Esophagus squamous epithelium (tissue), 5 donors: Measurements from ENCODE around the gene CSMD2. TPM values are rescaled to one million over a fixed set of nuclear protein-coding genes. Genes with fewer than 3 reads are reported as not detected.
"Not testable (repeated sequence)": the region's sequence is repeated elsewhere in the genome, so short reads cannot be mapped to it uniquely, and the experiment has no call there.

Source experiments
- DNase-seq: peaks from one replicate; lab custom pipeline; 2025; lab: John Stamatoyannopoulos, UW
- H3K27ac ChIP-seq, 4 donors: fragments of 200-600 bp; sonication (generic); one replicate each; pipeline ENCODE4 v1.5.1; 2016 to 2019; ENCODE audit warnings: mild to moderate bottlenecking in 1 of 4
- H3K27me3 ChIP-seq, 4 donors: fragments of 200-600 bp; sonication (generic); 1 replicate in 3 of 4; 2 replicates in 1 of 4; pipeline versions ENCODE4 v1.5.1 to v1.6.0; 2017 to 2021; ENCODE audit warnings: antibody characterized with exemption in 1 of 4
- H3K36me3 ChIP-seq, 3 donors: fragments of 200-600 bp; sonication (generic); one replicate each; pipeline ENCODE4 v1.5.1; 2016 to 2019
- H3K4me1 ChIP-seq, 3 donors: fragments of 200-600 bp; sonication (generic); one replicate each; pipeline ENCODE4 v1.5.1; 2017 to 2019
- H3K4me3 ChIP-seq, 4 donors: fragments of 200-600 bp; sonication (generic); 1 replicate in 3 of 4; 2 replicates in 1 of 4; pipeline ENCODE4 v1.5.1; 2016 to 2019; ENCODE audit warnings: mild to moderate bottlenecking in 2 of 4, moderate library complexity in 1 of 4
- H3K9me3 ChIP-seq, 3 donors: fragments of 200-600 bp; sonication (generic); one replicate each; pipeline ENCODE4 v1.5.1; 2016 to 2019
- POLR2A ChIP-seq, 4 donors: fragments of 450-650 bp; IDR thresholded peaks; one replicate each; pipeline ENCODE4 v1.6.1; 2017; ENCODE audit warnings: antibody characterized with exemption in 4 of 4, mild to moderate bottlenecking in 4 of 4, moderate library complexity in 3 of 4
- WGBS, 2 donors: methylation state at CpG; one replicate each; pipeline ENCODE4 v1.1.5; 2018; 5-methylcytosine and 5-hydroxymethylcytosine counted together
- intact Hi-C: fragments of 100-400 bp; cut with DNase I; formaldehyde crosslinking; loops from one replicate; pipeline ENCODE4 v1.15.0; 2022
- total RNA-seq, 4 donors: library from RNA; depleted of rRNA; stranded (reverse); fragments of >200 nt; gene quantifications; one replicate each; pipeline ENCODE4 v1.1.0, GENCODE V29; 2016
- TF ChIP-seq, protein P1 (sequence below), 6 experiments: fragments of 450-650 bp in 4 of 6; fragments of 200-600 bp in 2 of 6; sonication (generic) in 2 of 6; IDR thresholded peaks; one replicate each; pipeline ENCODE4 v1.5.1; 2016 to 2019; ENCODE audit warnings: antibody characterized with exemption in 6 of 6, mild to moderate bottlenecking in 4 of 6, moderate library complexity in 4 of 6
- donor health status: DM: yes; HTN: yes; CAD: no.

Gene CSMD2
- total RNA-seq, 4 donors from 2014 or later: under 0.01 to 0.13 TPM; not detected in 2

DNA sequence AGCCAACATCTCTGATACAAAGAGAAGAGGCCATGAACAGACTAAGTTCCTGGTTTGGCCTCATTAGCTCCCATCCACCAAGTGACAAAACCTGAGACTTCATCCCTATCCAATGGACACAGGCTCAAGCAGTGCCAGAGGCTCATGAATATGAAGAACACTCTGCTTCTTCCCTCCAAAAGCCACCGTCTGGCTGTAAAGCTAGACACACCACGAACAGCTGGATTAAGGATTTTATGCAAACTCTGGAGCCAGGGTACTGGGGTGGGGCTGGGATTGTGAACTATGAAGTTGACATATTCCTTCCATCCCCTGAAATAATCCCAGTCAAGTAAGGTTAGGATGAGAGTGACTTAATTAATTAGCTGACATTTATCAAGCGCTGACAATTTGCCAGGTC, 139.4 kb downstream of the CSMD2 start:
- TF ChIP-seq, protein P1, sequence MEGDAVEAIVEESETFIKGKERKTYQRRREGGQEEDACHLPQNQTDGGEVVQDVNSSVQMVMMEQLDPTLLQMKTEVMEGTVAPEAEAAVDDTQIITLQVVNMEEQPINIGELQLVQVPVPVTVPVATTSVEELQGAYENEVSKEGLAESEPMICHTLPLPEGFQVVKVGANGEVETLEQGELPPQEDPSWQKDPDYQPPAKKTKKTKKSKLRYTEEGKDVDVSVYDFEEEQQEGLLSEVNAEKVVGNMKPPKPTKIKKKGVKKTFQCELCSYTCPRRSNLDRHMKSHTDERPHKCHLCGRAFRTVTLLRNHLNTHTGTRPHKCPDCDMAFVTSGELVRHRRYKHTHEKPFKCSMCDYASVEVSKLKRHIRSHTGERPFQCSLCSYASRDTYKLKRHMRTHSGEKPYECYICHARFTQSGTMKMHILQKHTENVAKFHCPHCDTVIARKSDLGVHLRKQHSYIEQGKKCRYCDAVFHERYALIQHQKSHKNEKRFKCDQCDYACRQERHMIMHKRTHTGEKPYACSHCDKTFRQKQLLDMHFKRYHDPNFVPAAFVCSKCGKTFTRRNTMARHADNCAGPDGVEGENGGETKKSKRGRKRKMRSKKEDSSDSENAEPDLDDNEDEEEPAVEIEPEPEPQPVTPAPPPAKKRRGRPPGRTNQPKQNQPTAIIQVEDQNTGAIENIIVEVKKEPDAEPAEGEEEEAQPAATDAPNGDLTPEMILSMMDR (IDR thresholded peaks at IDR 0.05): no peak
- TF ChIP-seq POLR2A (IDR thresholded peaks at IDR 0.05): no peak
- Histone ChIP-seq H3K4me1 (no peaks in the 10 kb centered on the region), H3K36me3 (no peaks in the 10 kb centered on the region), H3K27ac (no peak overlapping the region), H3K4me3 (no peak overlapping the region), H3K27me3 (peaks cover 0 to 71% (median 0%) of the 10 kb centered on the region in 4 donors), H3K9me3 (no peaks in the 10 kb centered on the region)
- WGBS, 2 donors: 58 to 70% methylated on average over 3 of the region's 3 CpGs
- DNase-seq: no peak
- intact Hi-C loops: no loop called here

DNA sequence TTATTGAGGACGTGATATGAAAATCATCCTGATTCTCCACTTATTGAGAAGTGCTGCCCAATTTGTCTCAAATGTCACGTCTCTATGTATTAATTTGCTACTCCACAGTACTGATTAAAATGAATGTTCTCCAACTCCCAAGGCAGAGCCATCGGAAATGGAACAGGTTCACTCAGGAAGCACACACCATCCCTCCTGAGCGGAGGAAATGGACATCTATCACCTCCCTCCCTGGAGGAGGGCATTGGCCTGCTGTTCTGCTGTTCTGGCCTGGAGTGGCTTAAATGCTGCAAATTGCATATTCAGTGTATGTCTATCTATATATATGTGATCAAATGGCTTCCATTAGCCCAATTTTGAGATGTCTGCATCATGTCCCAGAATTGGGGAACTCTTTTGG, 140.5 kb downstream of the CSMD2 start:
- WGBS, 2 donors: 61 to 70% methylated on average over 3 to 4 of the region's 4 CpGs
- intact Hi-C loops: no loop called here
- no peaks in the 10 kb centered on the region for H3K9me3 ChIP-seq
- no peaks in the 10 kb centered on the region for H3K4me1 ChIP-seq
- DNase-seq: no peak
- H3K36me3 ChIP-seq: no peaks in the 10 kb centered on the region
- TF ChIP-seq, protein P1 (IDR thresholded peaks at IDR 0.05): no peak
- no peak overlapping the region for H3K4me3 ChIP-seq
- no peak overlapping the region for H3K27ac ChIP-seq
- peaks cover 0 to 66% (median 0%) of the 10 kb centered on the region in 4 donors for H3K27me3 ChIP-seq

DNA sequence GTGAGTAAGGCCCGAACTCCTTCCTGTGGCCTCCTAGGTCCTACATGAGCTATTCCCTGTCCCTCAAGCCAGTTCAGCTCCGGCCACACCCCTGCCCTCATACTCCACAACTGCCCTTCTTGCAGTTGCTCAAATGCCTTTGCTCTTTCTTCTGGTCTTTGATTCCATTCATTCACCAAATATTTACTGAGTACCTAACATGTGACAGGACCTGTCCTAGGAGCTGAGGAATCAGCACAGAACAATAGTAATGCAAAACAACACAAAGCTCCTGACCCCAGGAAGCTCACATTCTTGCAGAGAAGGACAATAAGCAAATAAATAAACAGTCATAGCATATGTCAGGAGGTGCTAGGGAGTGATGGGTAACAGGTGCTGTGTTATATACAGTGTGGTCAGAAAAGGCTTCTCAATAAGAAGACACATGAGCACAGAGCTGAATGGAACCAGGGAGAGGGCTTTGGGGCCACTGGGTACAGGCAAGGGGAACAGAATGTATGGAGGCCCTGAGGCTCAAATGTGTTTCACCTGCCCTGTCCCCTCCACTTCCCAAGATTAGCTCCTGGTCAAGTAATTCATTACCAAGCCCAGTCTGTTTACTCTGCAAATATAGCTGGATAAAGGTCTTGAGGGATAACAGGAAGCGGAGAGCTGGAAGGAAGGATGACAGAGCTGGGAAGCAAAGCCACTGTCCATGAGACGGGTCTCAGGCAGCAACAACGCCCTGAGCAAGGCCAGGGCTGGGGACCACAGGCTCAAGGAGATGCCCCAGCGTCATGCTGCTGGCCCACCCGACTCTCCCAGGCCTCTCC, 145.1 kb downstream of the CSMD2 start:
- Histone ChIP-seq H3K4me3 (no peak overlapping the region), H3K27ac (no peak overlapping the region), H3K9me3 (no peaks in the 10 kb centered on the region), H3K4me1 (no peaks in the 10 kb centered on the region), H3K27me3 (peaks cover 0 to 51% (median 0%) of the 10 kb centered on the region in 4 donors), H3K36me3 (no peaks in the 10 kb centered on the region)
- no peak for DNase-seq
- WGBS, 2 donors: 52 to 65% methylated on average over 7 of the region's 7 CpGs
- intact Hi-C loops: no loop called here
- TF ChIP-seq, protein P1 (IDR thresholded peaks at IDR 0.05): no peak
- no peak for TF ChIP-seq POLR2A (IDR thresholded peaks at IDR 0.05)

DNA sequence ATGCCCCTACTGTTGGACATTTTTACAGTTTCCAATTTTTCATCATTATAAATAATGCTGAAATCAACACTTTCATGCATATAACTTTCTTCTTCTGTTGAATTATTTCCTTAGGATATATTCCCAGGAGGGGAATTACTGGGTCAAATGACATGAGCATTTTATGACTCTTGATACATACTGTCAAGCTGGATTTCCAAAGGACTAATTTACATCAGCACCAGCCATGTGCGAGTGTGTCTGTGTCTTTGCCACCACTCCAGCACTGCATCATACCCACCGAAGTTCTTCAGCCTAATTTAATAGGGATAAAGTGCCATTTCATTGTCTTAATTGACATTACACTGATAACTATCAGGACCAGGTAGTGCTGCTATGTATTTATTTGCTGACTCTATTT, 146.7 kb downstream of the CSMD2 start:
- H3K27ac ChIP-seq: no peak overlapping the region
- H3K9me3 ChIP-seq: no peaks in the 10 kb centered on the region
- H3K27me3 ChIP-seq: peaks cover 0 to 49% (median 0%) of the 10 kb centered on the region in 4 donors
- no peak for DNase-seq
- intact Hi-C loops: no loop called here
- 54 to 73% methylated on average over 2 of the region's 2 CpGs for WGBS, 2 donors
- H3K4me3 ChIP-seq: no peak overlapping the region
- TF ChIP-seq, protein P1 (IDR thresholded peaks at IDR 0.05): no peak
- no peak for TF ChIP-seq POLR2A (IDR thresholded peaks at IDR 0.05)
- no peaks in the 10 kb centered on the region for H3K36me3 ChIP-seq
- no peaks in the 10 kb centered on the region for H3K4me1 ChIP-seq

DNA sequence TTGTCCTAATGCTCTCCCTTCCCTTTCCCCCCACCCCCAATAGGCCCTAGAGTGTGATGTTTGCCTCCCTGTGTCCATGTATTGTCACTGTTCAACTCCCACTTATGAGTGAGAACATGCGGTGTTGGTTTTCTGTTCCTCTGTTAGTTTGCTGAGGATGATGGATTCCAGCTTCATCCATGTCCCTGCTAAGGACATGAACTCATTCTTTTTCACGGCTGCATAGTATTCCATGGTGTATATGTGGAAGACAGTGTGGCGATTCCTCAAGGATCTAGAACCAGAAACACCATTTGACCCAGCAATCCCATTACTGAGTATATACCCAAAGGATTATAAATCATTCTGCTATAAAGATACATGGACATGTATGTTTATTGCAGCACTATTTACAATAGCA, 148.7 kb downstream of the CSMD2 start:
- DNase-seq, H3K36me3 ChIP-seq, H3K9me3 ChIP-seq, intact Hi-C loops, H3K4me1 ChIP-seq, H3K27ac ChIP-seq, H3K4me3 ChIP-seq: not testable (repeated sequence)
- WGBS, 2 donors: 90 to 92% methylated on average over 3 of the region's 3 CpGs
- H3K27me3 ChIP-seq: peaks cover 0 to 34% (median 0%) of the 10 kb centered on the region in 4 donors
